GM21723 (cell line): ENCODE results near the gene SORCS1.

ENCODE experiments used
- ATAC-seq: cut with Tn5 transposase; IDR thresholded peaks from one replicate; pipeline ENCODE4 v1.9.1; 2021; ENCODE audit warnings: mild to moderate bottlenecking, moderate library complexity; ENCODE audit not compliant: unreplicated experiment

Gene SORCS1

GRCh38 chr10:106765241-106765754 lies 399.2 kb downstream of the SORCS1 start:
- no peak for ATAC-seq

GRCh38 chr10:106764360-106764759 lies 400.1 kb downstream of the SORCS1 start:
- no peak for ATAC-seq

DNA sequence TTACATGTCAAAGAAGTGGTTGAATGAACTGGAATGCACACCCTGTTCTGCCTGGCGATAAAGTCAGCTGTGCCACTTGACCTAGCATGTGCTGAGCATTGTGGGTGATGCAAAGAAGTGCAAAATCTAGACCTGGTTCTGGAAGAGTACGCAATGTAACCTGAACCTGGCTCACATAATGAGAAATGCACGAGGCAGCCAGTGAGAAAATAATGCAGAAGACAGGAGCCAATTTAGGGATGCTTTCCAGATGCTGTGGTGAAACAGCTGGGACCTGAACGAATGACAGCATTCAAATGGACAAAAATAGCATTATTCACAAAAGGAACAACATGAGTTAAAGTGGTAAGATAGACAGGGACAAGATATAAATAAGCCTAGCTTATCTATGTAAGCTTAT lies 402.6 kb downstream of the SORCS1 start:
- no peak for ATAC-seq

GRCh38 chr10:106757521-106757920 lies 407.0 kb downstream of the SORCS1 start:
- ATAC-seq = no peak

DNA sequence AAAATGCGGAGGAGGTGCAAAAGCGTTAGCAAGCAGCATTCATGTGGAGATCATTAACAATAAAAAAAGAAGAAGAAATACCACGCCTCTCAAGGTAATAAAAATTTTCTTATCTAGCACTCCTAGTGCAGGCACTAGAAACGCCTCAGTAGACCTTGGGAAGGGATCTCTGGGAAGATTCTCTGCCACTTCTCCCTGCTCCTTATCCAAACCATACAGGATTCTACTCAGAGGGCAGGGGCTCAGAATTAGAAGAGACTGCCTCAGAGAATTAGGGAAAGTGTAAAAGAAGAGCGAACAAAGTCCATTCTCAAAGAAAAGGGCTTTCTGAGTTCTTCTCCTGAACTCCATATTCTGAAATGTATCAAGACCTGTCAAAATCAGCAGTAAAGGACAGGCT lies 413.4 kb downstream of the SORCS1 start:
- no peak for ATAC-seq

DNA sequence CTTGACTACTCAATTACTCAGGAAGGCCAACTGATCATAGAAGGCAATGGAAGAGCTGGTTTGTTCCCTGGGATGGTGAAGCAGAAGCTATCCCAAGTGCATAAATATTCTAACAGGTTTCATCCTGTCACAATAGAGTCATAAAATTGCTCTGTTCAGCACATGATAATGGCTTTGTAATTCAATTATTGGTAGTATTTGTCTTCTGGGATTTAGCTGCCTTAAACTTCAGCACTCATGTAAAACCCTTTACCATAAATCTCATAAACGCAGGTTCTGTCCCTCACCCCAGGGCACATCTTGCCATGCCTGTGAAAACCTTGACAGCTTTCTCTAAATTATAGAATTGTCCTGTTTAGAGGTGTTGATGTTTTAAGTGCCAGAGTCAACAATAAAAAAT lies 417.6 kb downstream of the SORCS1 start:
- no peak for ATAC-seq

DNA sequence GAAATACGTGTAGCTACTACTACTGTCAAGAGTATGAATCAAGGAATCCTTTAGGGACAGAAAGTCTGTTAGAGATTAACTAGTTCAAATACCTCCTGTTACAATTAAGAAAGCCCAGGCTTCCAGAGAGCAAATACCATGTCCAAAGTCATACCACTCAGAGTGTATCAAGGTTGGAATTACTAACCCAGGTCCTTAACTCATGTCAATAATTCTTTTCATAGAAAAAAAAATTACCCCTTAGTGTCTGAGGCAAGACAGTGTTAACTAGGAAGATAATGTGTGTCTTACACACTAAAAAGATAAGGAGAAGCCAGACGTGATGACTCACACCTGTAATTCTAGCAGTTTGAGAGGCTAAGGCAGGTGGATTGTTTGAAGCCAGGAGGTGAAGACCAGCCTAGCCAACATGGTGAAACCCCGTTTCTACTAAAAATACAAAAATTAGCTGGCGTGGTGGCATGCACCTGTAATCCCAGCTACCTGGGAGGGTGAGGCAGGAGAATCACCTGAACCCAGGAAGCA lies 423.4 kb downstream of the SORCS1 start:
- ATAC-seq = no peak

- ATAC-seq = no peak
These were observed 424.4 kb downstream of the SORCS1 start for GRCh38 chr10:106740071-106740470.

- no peak for ATAC-seq
These were observed 430.3 kb downstream of the SORCS1 start for GRCh38 chr10:106734220-106734619.

DNA sequence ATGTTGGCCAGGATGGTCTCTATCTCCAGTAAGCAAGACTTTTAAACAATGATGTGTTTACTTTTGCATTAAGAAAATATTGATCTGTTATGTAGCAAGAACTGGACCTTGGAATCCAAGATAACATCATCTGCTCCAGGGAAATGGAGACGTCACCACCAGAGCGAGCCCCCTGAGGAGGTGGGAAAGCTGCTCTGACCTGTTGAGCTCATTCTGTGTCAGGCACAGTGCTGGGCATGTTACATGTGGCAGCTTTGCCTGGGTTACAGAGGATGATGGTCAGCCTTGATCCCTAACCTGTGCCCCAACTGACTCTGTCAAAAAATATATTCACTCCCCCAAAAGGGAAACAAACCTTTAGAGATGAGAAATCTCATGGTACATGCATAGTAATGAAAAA lies 436.3 kb downstream of the SORCS1 start:
- no peak for ATAC-seq

- no peak for ATAC-seq
These were observed 437.3 kb downstream of the SORCS1 start for GRCh38 chr10:106727170-106727569.

GRCh38 chr10:106722524-106722923 lies 442.0 kb downstream of the SORCS1 start:
- ATAC-seq = no peak

- ATAC-seq = no peak
These were observed 443.8 kb downstream of the SORCS1 start for GRCh38 chr10:106720683-106721082.

DNA sequence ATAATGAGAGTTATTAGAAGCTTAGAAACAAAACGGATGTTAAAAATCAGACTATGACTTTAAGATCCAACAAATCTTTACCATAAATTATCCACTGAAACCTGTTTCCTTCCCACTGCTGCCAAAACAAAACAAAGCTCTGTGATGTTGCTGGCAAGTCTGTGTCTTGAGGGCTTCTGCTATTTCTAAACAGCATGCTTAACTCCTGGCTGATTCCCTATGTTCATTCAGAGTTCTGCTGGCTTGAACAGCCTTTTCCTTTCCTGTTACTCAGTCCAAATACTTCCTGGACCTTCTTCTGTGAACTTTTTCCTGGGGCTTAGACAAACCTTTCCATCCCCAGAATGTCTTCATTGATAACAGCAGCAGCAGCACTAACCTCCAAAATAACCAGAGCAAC lies 448.1 kb downstream of the SORCS1 start:
- ATAC-seq = no peak

- no peak for ATAC-seq
These were observed 449.6 kb downstream of the SORCS1 start for GRCh38 chr10:106714734-106715555.

GRCh38 chr10:106713846-106714245 lies 450.7 kb downstream of the SORCS1 start:
- ATAC-seq = no peak

DNA sequence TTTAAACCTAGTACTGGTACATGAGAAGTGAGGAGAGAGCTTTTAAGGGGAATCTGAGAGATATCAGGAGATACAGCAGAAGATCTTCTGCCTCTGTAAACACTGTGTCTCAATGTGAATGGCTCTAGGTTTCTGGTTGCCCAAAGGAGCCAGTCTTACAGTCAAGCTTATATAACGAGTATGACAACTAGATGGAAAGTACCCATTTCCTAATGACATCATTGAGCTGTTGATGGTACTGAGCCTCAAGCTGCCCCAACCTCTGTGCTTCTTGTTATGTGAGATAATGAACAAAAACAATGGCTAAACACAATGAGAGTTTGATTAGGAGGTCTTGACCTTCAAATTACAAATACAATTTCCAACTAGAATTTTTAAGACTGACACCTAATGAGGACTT lies 451.5 kb downstream of the SORCS1 start:
- no peak for ATAC-seq

DNA sequence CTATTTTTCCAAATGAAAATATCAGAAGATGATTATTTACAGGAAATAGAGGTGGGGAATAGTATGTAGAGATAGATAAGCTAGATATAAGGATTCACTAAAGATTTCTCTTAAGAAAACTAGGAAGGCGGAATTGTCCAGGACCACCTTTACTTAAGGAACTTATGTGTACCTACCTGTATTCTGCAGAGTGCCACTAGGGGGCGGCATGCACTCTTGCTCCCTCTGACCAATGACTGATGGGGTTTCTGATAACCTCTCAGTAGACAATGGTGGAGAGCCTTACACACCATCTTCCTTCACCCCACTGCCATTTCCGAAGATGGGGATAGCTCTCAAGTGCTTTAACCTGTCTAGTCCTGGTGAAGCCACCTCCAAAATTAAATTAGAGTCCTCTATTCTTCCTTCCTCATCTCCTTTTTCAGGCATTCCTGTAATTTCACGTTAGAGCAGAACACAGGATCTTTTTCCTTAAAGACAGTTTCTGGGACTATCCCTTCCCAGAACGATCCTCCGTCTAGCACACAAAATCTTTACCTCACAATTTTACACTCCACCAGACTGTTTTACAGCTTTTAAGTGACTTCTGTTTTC lies 453.1 kb downstream of the SORCS1 start:
- ATAC-seq = peak; percentile 92

DNA sequence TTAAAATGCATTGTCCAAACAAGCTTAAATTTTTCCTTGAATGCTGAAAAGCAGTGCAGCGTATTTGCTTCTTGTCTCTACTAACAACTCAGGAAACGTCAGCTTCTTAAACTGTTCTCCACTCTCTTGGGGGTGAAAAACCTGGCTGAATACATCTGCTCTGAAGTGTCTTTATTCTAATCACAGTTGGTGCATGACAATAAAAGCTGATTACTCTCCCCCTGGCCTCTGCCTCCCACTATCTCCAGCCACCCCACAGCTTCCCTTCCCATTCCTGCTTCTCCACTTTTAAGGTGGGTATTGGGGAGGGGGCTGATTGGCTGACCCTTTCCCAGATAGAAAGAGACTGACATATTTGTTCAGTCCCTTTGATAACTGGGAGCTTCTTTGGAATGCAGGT lies 456.0 kb downstream of the SORCS1 start:
- no peak for ATAC-seq

DNA sequence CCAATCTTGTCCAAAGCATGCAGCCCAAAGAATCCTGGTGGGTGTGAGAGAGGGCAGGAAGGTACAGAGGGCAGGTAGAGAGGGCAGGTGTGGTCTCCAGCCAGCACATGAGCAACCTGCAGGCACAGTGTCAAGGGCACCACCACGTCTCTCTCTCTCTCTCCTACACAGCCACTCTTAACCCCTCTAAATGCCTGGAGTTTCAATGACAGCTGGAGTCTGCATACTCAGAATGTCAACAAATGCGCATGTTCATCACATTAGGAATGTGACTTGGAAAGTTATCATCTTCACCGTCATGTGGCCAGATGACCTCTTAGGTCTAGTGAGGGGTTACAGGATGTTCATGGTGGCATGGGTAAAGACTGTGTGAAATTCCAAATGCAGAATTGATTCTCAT lies 456.8 kb downstream of the SORCS1 start:
- ATAC-seq = no peak

GRCh38 chr10:106706127-106706526 lies 458.4 kb downstream of the SORCS1 start:
- ATAC-seq = no peak

- ATAC-seq = peak; percentile 78
These were observed 458.8 kb downstream of the SORCS1 start for GRCh38 chr10:106705681-106706100.
